CD14-positive monocyte (primary cell): Measurements from ENCODE around the gene C6orf15. TPM values are rescaled to one million over a fixed set of nuclear protein-coding genes. Genes with fewer than 3 reads are reported as not detected.

ENCODE experiments used
- DNase-seq, 3 donors: peaks; one replicate each; pipeline ENCODE4 v3.0.0-alpha.2; 2011 to 2022
- H2AFZ ChIP-seq: 2 replicates; pipeline ENCODE4 v1.6.0; 2012; ENCODE audit warnings: mild to moderate bottlenecking, low read depth, low read length, inconsistent platforms; ENCODE audit not compliant: insufficient read depth, poor library complexity, severe bottlenecking
- H3K27ac ChIP-seq, 2 donors: 1 replicate in 1 of 2; 2 replicates in 1 of 2; pipeline ENCODE4 v1.5.1; 2012 to 2013; ENCODE audit warnings: low read length in 2 of 2, control low read depth in 1 of 2, inconsistent platforms in 1 of 2, low read depth in 1 of 2, mild to moderate bottlenecking in 1 of 2
- H3K27me3 ChIP-seq, 2 donors: one replicate each; pipeline versions ENCODE4 v1.6.0 to v1.6.1; 2011 to 2013; ENCODE audit warnings: low read length in 2 of 2; ENCODE audit not compliant: control insufficient read depth in 2 of 2, insufficient read depth in 2 of 2
- H3K36me3 ChIP-seq, 2 donors: replicated peaks in 1 of 2; 1 replicate in 1 of 2; 2 replicates in 1 of 2; pipeline versions ENCODE4 v1.5.1 to v1.6.1; 2012 to 2013; ENCODE audit warnings: low read length in 2 of 2, control low read depth in 1 of 2, inconsistent platforms in 1 of 2, mild to moderate bottlenecking in 1 of 2; ENCODE audit not compliant: insufficient read depth in 2 of 2, control insufficient read depth in 1 of 2
- H3K4me1 ChIP-seq, 2 donors: 1 replicate in 1 of 2; 2 replicates in 1 of 2; pipeline versions ENCODE4 v1.5.1 to v1.6.1; 2012 to 2013; ENCODE audit warnings: low read length in 2 of 2, control low read depth in 1 of 2, inconsistent platforms in 1 of 2, mild to moderate bottlenecking in 1 of 2, moderate library complexity in 1 of 2; ENCODE audit not compliant: insufficient read depth in 2 of 2, control insufficient read depth in 1 of 2
- H3K4me2 ChIP-seq: replicated peaks from 2 replicates; pipeline ENCODE3; 2012; ENCODE audit warnings: low read length, moderate library complexity, mild to moderate bottlenecking; ENCODE audit not compliant: poor library complexity, severe bottlenecking; ENCODE audit errors: extremely low read depth
- H3K4me3 ChIP-seq, 3 experiments: fragments of 200-600 bp in 1 of 3; sonication (generic) in 1 of 3; replicated peaks in 1 of 3; 1 replicate in 2 of 3; 2 replicates in 1 of 3; pipeline ENCODE4 v1.5.1; 2011 to 2013; ENCODE audit warnings: low read length in 3 of 3, mild to moderate bottlenecking in 3 of 3, control low read depth in 2 of 3, low read depth in 2 of 3, inconsistent platforms in 1 of 3, moderate library complexity in 1 of 3
- H3K79me2 ChIP-seq: 2 replicates; pipeline ENCODE4 v1.6.0; 2012; ENCODE audit warnings: mild to moderate bottlenecking, control low read depth, inconsistent platforms, low read length, moderate library complexity; ENCODE audit not compliant: insufficient read depth
- H3K9ac ChIP-seq: 2 replicates; pipeline ENCODE4 v1.6.0; 2017; ENCODE audit warnings: low read length, mild to moderate bottlenecking; ENCODE audit not compliant: insufficient read depth, poor library complexity, severe bottlenecking
- H3K9me3 ChIP-seq, 2 donors: replicated peaks in 1 of 2; 1 replicate in 1 of 2; 2 replicates in 1 of 2; pipeline versions ENCODE4 v1.5.1 to v1.6.1; 2012 to 2013; ENCODE audit warnings: low read length in 2 of 2, control low read depth in 1 of 2; ENCODE audit not compliant: control insufficient read depth in 1 of 2, insufficient read depth in 1 of 2
- H4K20me1 ChIP-seq: 2 replicates; pipeline ENCODE4 v1.6.0; 2012; ENCODE audit warnings: mild to moderate bottlenecking, low read length, control low read depth, moderate library complexity; ENCODE audit not compliant: insufficient read depth
- H3K27ac Mint-ChIP-seq, 7 donors: one replicate each; pipeline ENCODE4 v1.8.0; 2020; ENCODE audit warnings: mild to moderate bottlenecking in 7 of 7, mixed read lengths in 7 of 7, moderate library complexity in 6 of 7, inconsistent platforms in 2 of 7
- H3K27me3 Mint-ChIP-seq, 3 donors: one replicate each; pipeline ENCODE4 v1.8.0; 2021 to 2022; ENCODE audit warnings: low read depth in 3 of 3, mild to moderate bottlenecking in 3 of 3, mixed read lengths in 3 of 3, moderate library complexity in 3 of 3, inconsistent platforms in 1 of 3
- H3K36me3 Mint-ChIP-seq, 2 donors: one replicate each; pipeline ENCODE4 v1.8.0; 2020; ENCODE audit warnings: mixed read lengths in 2 of 2, inconsistent platforms in 1 of 2, mild to moderate bottlenecking in 1 of 2
- H3K4me1 Mint-ChIP-seq: one replicate; pipeline ENCODE4 v1.8.0; 2020; ENCODE audit warnings: mild to moderate bottlenecking, mixed read lengths
- H3K4me3 Mint-ChIP-seq, 2 donors: one replicate each; pipeline ENCODE4 v1.8.0; 2020; ENCODE audit warnings: mild to moderate bottlenecking in 2 of 2, mixed read lengths in 2 of 2, moderate library complexity in 1 of 2
- H3K9me3 Mint-ChIP-seq, 7 donors: one replicate each; pipeline ENCODE4 v1.8.0; 2020 to 2022; ENCODE audit warnings: mixed read lengths in 7 of 7, mild to moderate bottlenecking in 6 of 7, moderate library complexity in 6 of 7, inconsistent platforms in 2 of 7
- CTCF ChIP-seq: fragments of 200-600 bp; IDR thresholded peaks from one replicate; pipeline ENCODE4 v1.8.0; 2022; ENCODE audit warnings: antibody characterized with exemption, mild to moderate bottlenecking
- WGBS: methylation state at CpG from one replicate; pipeline ENCODE4 v1.1.5; 2013; ENCODE audit warnings: missing lambda C conversion rate; ENCODE audit not compliant: insufficient coverage; 5-methylcytosine and 5-hydroxymethylcytosine counted together
- intact Hi-C, 2 donors: fragments of 100-400 bp; cut with micrococcal nuclease; formaldehyde crosslinking; loops; one replicate each; pipeline versions ENCODE4 v1.15.0 to v1.15.1; 2023
- polyA plus RNA-seq, 3 donors: library from polyadenylated mRNA; depleted of rRNA in 1 of 3; unstranded in 2 of 3; stranded (reverse) in 1 of 3; fragments of 300-500 nt in 2 of 3; fragments of >200 nt in 1 of 3; fragmentation: Illumina TruSeq in 2 of 3; gene quantifications; 1 replicate in 2 of 3; 2 replicates in 1 of 3; pipeline ENCODE4 v1.2.3, GENCODE V29; 2012 to 2021

The C6orf15 gene
- polyA plus RNA-seq, 3 donors: not detected

DNA sequence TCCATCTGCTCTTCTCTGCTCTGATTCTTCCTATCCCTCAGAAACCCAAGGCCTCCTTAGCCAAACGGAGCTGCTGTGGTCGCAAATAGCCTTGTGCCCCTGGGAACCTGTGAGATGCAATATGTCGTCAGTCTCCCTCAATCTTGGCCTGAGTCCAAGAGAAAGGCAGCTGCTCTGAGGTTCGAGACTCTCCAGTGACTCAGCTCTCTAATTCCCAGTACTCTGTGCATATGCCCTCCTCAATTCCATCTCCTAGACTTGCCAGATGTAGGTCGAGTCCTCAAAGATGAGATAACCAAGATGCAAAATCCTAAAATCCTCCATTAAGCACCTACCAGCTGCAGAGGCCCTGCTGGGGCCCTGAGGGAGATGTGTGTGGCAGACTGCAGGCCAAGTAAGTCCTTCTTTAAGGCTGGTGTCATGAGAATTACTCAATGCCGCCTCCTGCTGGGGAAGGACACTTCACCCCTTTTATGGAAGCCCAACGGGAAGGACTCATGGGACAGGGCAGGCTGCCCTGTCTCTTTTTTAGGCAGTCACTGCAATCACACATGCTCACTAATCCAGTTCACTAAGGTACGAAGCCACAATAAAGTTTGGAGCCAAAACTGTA lies 28.5 kb downstream of the C6orf15 start:
- Histone ChIP-seq H3K79me2 (no peaks in the 10 kb centered on the region), H3K9me3 (no peaks in the 10 kb centered on the region), H2AFZ (no peak overlapping the region), H3K4me2 (no peak overlapping the region), H3K36me3 (no peaks in the 10 kb centered on the region), H3K9ac (no peak overlapping the region), H4K20me1 (no peaks in the 10 kb centered on the region), H3K27me3 (peaks cover 5 to 11% of the 10 kb centered on the region in 2 donors), H3K4me1 (peaks cover 4 to 12% of the 10 kb centered on the region in 2 donors), H3K27ac (no peak overlapping the region), H3K4me3 (no peak overlapping the region)
- Mint-ChIP-seq H3K27ac (peak overlapping the region in 2 of 7 donors; percentile 30 to 46), H3K27me3 (peaks cover 11 to 18% (median 16%) of the 10 kb centered on the region in 3 donors), H3K9me3 (no peaks in the 10 kb centered on the region), H3K4me1 (peaks cover 15% of the 10 kb centered on the region), H3K4me3 (no peak overlapping the region), H3K36me3 (no peaks in the 10 kb centered on the region)
- DNase-seq: peak in 1 of 3 donors; percentile 33
- peak; percentile 28 for TF ChIP-seq CTCF
- intact Hi-C loops: loop anchor here in 1 of 2 donors (10.0 kb wide), 2 partner anchors 169 to 339 kb away; partner anchors contain the start of genes FLOT1, IER3 and VARS2
- WGBS: 76% methylated on average over 5 of the region's 8 CpGs

- 92% methylated on average over 3 of the region's 6 CpGs for WGBS
- no peak for DNase-seq
- no peak overlapping the region for H3K4me2 ChIP-seq
Observed at GRCh38 chr6:31081872-31082271, 30.5 kb downstream of the C6orf15 start.

More at GRCh38 chr6:31081872-31082271, 30.5 kb downstream of the C6orf15 start:
- Mint-ChIP-seq H3K4me1 (peaks cover 6% of the 10 kb centered on the region), H3K27me3 (peaks cover 7 to 18% (median 14%) of the 10 kb centered on the region in 3 donors), H3K9me3 (no peaks in the 10 kb centered on the region), H3K27ac (no peak overlapping the region), H3K4me3 (no peak overlapping the region), H3K36me3 (no peaks in the 10 kb centered on the region)
- H2AFZ ChIP-seq: no peak overlapping the region
- peaks cover 2 to 8% of the 10 kb centered on the region in 2 donors for H3K27me3 ChIP-seq
- H3K9ac ChIP-seq: no peak overlapping the region
- no peaks in the 10 kb centered on the region for H4K20me1 ChIP-seq
- no peaks in the 10 kb centered on the region for H3K79me2 ChIP-seq
- intact Hi-C loops: loop anchor here in 1 of 2 donors (10.0 kb wide), 2 partner anchors 167 to 337 kb away; partner anchors contain the start of genes FLOT1, IER3 and VARS2
- no peak overlapping the region for H3K27ac ChIP-seq
- H3K9me3 ChIP-seq: no peaks in the 10 kb centered on the region
- H3K36me3 ChIP-seq: no peaks in the 10 kb centered on the region
- H3K4me3 ChIP-seq: no peak overlapping the region
- no peak for TF ChIP-seq CTCF
- H3K4me1 ChIP-seq: peaks cover 4 to 5% of the 10 kb centered on the region in 2 donors
